ENCODE measurements around the gene NDUFAF2. TPM values are rescaled to one million over a fixed set of nuclear protein-coding genes. Genes with fewer than 3 reads are reported as not detected.
"Not testable (repeated sequence)": the region's sequence is repeated elsewhere in the genome, so short reads cannot be mapped to it uniquely, and the experiment has no call there.

Gene NDUFAF2
- 66.6 and 139 TPM in 2 replicates for total RNA-seq (2014; rRNA removed; shearing (Covaris generic))

GRCh38 chr5:60944904-60945812, at the start of gene NDUFAF2, which contains the start of gene ERCC8:
NDUFAF2 (plus strand) TSS chr5:60945205; CDS start chr5:60945256, 51 bp downstream.
ERCC8 (minus strand) TSS chr5:60945070; CDS start chr5:60945008, 62 bp downstream.
- peak; percentile 95 for DNase-seq (ENCODE audit: low read depth)

GRCh38 chr5:60896991-60897390, 48.0 kb upstream of the NDUFAF2 start:
- DNase-seq (ENCODE audit: low read depth), result no peak

GRCh38 chr5:60903356-60903755, 41.6 kb upstream of the NDUFAF2 start:
- no peak for DNase-seq (ENCODE audit: low read depth)

GRCh38 chr5:60916646-60917045, 28.4 kb upstream of the NDUFAF2 start:
- no peak for DNase-seq (ENCODE audit: low read depth)

- DNase-seq (ENCODE audit: low read depth), result no peak
Observed at GRCh38 chr5:60918466-60918865, 26.5 kb upstream of the NDUFAF2 start.

- no peak for DNase-seq (ENCODE audit: low read depth)
Observed at GRCh38 chr5:60927450-60927849, 17.6 kb upstream of the NDUFAF2 start.

- DNase-seq (ENCODE audit: low read depth), result no peak
Observed at GRCh38 chr5:60929024-60929423, 16.0 kb upstream of the NDUFAF2 start.

GRCh38 chr5:60943624-60944023, 1.4 kb upstream of the NDUFAF2 start:
- DNase-seq (ENCODE audit: low read depth), result peak; percentile 3

- peak; percentile 52 for DNase-seq (ENCODE audit: low read depth)
Observed at GRCh38 chr5:60945813-60946187, 795 bp downstream of the NDUFAF2 start.

- DNase-seq (ENCODE audit: low read depth), result no peak
Observed at GRCh38 chr5:60948738-60949137, 3.7 kb downstream of the NDUFAF2 start.

GRCh38 chr5:60955239-60955638, 10.2 kb downstream of the NDUFAF2 start:
- DNase-seq (ENCODE audit: low read depth), result no peak

GRCh38 chr5:60958088-60958487, 13.1 kb downstream of the NDUFAF2 start:
- DNase-seq (ENCODE audit: low read depth), result no peak

- DNase-seq (ENCODE audit: low read depth), result no peak
Observed at GRCh38 chr5:60958712-60959111, 13.7 kb downstream of the NDUFAF2 start.

- no peak for DNase-seq (ENCODE audit: low read depth)
Observed at GRCh38 chr5:60959156-60959555, 14.2 kb downstream of the NDUFAF2 start.

GRCh38 chr5:60960591-60960990, 15.6 kb downstream of the NDUFAF2 start:
- peak; percentile 19 for DNase-seq (ENCODE audit: low read depth)

- DNase-seq (ENCODE audit: low read depth), result peak; percentile 11
Observed at GRCh38 chr5:60961685-60962084, 16.7 kb downstream of the NDUFAF2 start.

GRCh38 chr5:60972231-60972630, 27.2 kb downstream of the NDUFAF2 start:
- DNase-seq (ENCODE audit: low read depth), result no peak

GRCh38 chr5:60977956-60978737, 33.1 kb downstream of the NDUFAF2 start:
- no peak for DNase-seq (ENCODE audit: low read depth)

GRCh38 chr5:60978968-60979367, 34.0 kb downstream of the NDUFAF2 start:
- no peak for DNase-seq (ENCODE audit: low read depth)

- DNase-seq (ENCODE audit: low read depth), result no peak
Observed at GRCh38 chr5:60980511-60980910, 35.5 kb downstream of the NDUFAF2 start.

GRCh38 chr5:60982127-60982526, 37.1 kb downstream of the NDUFAF2 start:
- DNase-seq (ENCODE audit: low read depth), result not testable (repeated sequence)

GRCh38 chr5:60989790-60990189, 44.8 kb downstream of the NDUFAF2 start:
- no peak for DNase-seq (ENCODE audit: low read depth)

GRCh38 chr5:60992871-60993270, 47.9 kb downstream of the NDUFAF2 start:
- no peak for DNase-seq (ENCODE audit: low read depth)
